HG02798 (cell line): ENCODE results near the gene FAM53C.
"Not testable (repeated sequence)": the region's sequence is repeated elsewhere in the genome, so short reads cannot be mapped to it uniquely, and the experiment has no call there.

Source experiments
- ATAC-seq: cut with Tn5 transposase; IDR thresholded peaks from one replicate; pipeline ENCODE4 v1.9.1; 2021; ENCODE audit warnings: mild to moderate bottlenecking; ENCODE audit not compliant: unreplicated experiment, poor library complexity

FAM53C gene

GRCh38 chr5:138389332-138389731, 51.3 kb downstream of the FAM53C start:
- ATAC-seq, result no peak

DNA sequence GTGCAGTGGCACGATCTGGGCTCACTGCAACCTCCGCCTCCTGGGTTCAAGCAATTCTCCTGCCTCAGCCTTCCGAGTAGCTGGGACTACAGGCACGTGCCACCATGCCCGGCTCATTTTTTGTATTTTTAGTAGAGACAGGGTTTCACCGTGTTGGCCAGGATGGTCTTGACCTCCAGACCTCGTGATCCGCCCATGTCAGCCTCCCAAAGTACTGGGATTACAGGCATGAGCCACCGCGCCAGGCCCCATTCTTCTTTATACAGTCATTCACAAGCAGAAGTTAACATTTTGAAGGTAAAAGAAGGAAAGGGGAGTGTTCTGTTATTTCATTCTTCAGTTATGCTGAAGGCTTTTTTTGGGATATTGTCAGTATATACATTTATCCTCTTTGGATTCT, 51.8 kb downstream of the FAM53C start:
- ATAC-seq, result not testable (repeated sequence)

- ATAC-seq, result no peak
Observed at GRCh38 chr5:138391859-138392386, 53.9 kb downstream of the FAM53C start.
